CD4-positive, alpha-beta T cell treated with Interleukin-15 for 1 hour (primary cell): ENCODE measurements around the gene SLC6A13.

Experiments
- DNase-seq: peaks from one replicate; pipeline ENCODE4 v3.0.0-alpha.2; 2020

The SLC6A13 gene

DNA sequence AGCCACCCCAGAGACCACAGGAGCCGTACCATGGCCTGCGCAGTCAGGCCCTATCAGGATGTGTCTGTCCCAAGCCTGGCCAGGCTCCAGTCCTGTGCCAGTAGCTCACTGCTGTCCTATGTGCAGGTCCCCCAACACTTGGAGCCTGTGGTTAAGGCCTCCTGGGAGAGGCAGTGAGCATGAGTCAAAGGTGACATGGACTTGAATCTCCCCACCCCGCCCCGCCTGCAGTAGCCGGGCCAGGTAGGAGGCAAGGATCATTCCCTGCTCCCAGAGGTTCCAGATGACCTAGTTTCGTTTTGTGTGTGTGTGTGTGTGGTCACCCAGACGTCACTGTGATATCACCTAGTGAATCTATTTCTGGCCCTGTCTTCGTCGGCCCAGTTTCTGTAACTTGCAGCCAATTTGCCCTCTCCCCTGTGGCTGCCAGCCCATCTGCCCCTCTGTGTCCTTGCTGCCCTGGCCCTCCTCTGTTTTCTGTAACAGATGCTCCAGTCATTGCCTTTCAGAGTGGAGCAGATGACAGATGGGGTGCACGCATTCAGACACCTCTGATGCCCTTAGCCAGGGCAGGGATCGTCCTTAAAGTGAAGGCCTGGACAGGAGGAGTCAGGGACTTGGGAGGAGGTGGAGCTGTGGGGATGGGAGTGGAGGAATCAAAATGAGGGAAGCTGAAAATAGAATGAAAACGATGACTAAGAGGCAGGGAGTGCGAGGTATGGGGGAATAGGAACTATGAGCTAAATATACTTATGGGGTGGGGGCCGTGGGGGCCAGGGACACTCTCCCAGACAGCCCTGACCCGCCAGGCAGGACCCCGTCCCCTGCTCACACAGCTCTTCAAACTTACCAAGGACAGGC is 86.1 kb downstream of the SLC6A13 start:
- DNase-seq = no peak

DNA sequence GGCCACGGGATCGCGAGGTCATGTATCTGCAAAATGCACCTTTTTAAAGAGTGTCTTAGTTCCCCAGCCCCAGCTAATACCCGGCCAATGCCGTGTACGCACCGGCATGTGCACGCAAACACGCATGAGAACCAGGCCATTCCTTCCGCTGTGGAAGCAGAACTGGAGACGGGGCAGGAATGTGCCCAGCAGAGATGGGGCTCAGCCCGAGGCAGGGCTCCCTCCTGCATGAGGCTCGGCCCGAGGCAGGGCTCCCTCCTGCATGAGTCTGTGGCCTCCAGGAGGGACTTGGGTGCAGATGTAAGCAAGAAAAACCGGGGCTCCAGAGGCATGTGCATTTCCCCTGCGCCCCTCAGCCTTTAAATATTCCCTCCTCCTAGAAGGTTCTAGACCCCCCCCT is 86.9 kb downstream of the SLC6A13 start:
- DNase-seq = no peak

DNA sequence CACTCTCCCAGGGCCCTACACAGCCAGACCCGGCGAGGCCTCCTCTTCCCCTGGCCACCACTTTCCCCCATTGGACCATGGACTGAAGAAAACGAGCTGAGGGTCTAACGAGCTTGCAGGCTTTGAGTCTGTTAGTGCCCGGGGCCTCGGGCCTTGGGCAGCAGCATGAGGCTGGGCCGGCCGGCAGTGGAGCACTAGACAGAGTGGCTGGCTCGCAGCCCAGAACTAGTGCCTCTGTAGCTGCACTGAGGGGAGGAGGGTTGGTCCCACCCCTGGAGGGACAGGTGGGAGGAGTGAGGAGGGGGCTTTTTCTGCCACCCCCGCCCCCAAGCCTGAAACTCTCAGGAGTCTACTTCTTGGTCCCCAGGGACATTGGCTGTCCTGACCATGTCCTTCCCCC is 87.4 kb downstream of the SLC6A13 start:
- no peak for DNase-seq

DNA sequence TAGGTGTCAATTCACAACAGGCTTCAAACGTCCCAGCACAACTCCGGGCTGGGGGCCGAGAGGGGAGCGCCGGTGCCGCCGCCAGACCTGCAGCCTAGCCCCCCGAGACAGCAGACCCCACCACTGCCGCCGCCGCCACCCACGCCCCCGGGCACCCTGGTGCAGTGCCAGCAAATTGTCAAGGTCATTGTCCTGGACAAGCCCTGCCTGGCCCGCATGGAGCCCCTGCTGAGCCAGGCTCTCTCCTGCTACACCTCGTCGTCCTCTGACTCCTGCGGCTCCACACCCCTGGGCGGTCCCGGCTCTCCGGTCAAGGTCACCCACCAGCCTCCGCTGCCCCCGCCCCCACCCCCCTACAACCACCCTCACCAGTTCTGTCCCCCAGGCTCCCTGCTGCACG is 88.0 kb downstream of the SLC6A13 start:
- no peak for DNase-seq

DNA sequence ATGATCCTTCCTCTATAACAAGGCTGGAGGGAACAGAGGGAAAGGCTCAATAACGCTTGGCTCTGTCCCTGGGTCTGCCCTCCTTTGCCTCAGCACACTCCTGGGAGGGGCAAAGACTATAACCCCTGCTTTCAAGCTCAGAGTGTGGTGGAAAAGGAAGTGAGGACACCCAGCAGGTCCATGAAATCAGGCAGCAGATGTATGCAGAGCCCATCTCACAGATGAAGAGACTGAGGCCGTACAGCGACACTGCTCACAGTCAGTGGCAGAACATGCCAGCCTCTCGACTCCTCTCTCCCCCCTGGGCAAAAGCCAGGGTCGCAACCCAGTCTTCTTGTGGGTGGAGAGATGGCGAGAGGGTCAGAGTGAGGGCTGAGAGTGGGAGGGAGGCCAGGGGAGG is 88.5 kb downstream of the SLC6A13 start:
- no peak for DNase-seq

DNA sequence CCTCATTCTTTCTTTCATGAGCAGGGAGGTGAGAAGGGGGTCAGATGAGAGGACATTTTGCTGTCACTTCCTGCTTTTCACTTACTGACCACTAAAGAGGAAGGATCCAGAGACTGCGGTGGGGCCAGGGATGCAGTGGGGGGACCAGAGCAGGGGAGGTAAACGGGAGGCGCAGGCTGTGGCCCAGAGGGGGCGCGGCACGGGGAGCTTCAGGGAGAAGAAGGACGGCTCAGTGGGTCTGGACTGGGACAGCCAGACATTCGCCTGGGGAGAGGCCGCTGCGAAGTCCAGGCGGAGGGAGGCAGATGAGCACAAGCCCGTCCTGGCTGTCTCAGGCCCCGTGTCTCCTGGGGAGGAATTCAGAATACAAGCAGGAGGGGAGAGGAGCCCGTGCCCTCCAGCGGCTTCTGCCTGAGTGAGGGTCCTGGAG is 89.9 kb downstream of the SLC6A13 start:
- DNase-seq = no peak

DNA sequence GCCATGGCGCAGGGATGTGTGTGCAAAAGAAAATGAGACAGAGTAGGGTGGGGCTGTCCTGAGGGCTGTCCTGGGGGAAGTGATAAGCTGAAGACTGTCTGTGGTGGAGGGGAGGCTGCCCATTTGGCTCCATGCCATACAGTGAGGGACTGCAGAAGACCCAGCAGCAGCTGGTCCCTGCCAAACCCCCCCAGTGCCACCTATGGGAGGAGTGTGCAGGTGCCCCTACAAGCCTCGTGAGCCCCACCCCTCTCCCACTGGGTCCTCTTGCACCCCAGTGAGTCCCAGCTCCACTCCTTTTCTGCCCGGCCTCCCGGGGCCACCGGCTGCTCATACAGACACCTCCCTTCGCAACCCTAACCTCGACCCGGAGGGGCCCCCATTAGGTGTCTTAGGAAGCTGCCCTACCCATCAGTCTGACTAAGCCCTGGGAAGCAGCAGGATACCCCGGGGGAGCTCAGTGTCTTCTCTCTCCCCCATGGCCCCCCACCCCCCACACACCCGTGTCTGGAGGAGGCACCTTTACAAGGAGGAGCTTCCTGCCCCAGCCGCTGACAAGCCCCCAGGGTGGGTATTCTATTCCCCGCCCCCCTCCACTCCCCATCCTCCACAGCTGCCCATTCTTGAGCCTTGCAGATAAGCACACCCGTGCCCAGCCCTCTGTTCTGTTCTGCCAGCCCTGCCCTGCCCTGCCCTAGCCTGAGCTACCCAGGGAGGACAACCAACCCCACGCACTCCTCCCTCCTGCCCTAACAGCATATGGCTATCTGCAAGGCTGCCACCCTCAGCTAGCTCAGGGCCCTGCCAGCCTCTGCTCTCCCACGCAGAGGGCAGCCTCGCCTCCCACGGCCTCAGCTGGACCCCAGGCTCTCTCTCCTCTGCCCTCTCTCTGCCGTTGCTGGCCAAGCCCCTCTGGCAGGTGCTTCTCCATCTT is 90.6 kb downstream of the SLC6A13 start:
- DNase-seq = no peak

- DNase-seq = no peak
These were observed 91.4 kb downstream of the SLC6A13 start for GRCh38 chr12:171276-171675.
